ENCODE results near the gene CLRN3. TPM values are rescaled to one million over a fixed set of nuclear protein-coding genes. Genes with fewer than 3 reads are reported as not detected.

CLRN3 gene
- total RNA-seq, 4 donors from 2014 or later, result not detected

DNA sequence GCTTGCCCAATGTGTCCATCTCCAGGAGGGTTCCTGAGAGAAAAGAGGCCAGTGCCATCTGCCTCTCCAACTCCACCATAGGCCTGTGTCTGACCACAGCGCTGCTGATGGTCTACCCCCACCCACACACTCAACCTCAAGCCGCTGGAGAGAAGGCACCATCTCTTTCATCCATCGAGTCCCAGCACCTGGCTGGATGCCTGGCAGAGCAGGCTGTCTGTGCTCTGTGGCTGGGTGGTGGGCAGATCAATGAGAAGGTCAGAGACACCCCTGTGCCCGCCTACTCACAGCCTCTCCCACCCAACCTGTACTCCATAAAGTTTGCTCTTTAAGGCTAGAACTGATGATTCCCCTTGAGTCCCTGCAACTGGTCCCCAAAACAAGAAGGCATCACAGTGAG, 58.0 kb downstream of the CLRN3 start:
- intact Hi-C loops (cut with DNase I; ENCODE audit: low total_unique reads), result no loop called here
- TF ChIP-seq, protein P1, sequence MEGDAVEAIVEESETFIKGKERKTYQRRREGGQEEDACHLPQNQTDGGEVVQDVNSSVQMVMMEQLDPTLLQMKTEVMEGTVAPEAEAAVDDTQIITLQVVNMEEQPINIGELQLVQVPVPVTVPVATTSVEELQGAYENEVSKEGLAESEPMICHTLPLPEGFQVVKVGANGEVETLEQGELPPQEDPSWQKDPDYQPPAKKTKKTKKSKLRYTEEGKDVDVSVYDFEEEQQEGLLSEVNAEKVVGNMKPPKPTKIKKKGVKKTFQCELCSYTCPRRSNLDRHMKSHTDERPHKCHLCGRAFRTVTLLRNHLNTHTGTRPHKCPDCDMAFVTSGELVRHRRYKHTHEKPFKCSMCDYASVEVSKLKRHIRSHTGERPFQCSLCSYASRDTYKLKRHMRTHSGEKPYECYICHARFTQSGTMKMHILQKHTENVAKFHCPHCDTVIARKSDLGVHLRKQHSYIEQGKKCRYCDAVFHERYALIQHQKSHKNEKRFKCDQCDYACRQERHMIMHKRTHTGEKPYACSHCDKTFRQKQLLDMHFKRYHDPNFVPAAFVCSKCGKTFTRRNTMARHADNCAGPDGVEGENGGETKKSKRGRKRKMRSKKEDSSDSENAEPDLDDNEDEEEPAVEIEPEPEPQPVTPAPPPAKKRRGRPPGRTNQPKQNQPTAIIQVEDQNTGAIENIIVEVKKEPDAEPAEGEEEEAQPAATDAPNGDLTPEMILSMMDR (IDR thresholded peaks at IDR 0.05), result no peak
- no peak for TF ChIP-seq POLR2A (IDR thresholded peaks at IDR 0.05)
- Histone ChIP-seq H3K4me1 (no peaks in the 10 kb centered on the region), H3K9me3 (no peaks in the 10 kb centered on the region), H3K27ac (no peak overlapping the region), H3K27me3 (no peaks in the 10 kb centered on the region), H3K36me3 (no peaks in the 10 kb centered on the region), H3K4me3 (no peak overlapping the region)
- no peak for DNase-seq

GRCh38 chr10:127834221-127834620, 58.5 kb downstream of the CLRN3 start:
- Histone ChIP-seq H3K9me3 (no peaks in the 10 kb centered on the region), H3K4me3 (no peak overlapping the region), H3K27ac (no peak overlapping the region), H3K4me1 (no peaks in the 10 kb centered on the region), H3K36me3 (no peaks in the 10 kb centered on the region), H3K27me3 (no peaks in the 10 kb centered on the region)
- DNase-seq, result peak in 1 of 2 donors; percentile 31
- intact Hi-C loops (cut with DNase I; ENCODE audit: low total_unique reads), result no loop called here
- TF ChIP-seq POLR2A (IDR thresholded peaks at IDR 0.05), result no peak
- TF ChIP-seq, protein P1 (IDR thresholded peaks at IDR 0.05), result no peak

DNA sequence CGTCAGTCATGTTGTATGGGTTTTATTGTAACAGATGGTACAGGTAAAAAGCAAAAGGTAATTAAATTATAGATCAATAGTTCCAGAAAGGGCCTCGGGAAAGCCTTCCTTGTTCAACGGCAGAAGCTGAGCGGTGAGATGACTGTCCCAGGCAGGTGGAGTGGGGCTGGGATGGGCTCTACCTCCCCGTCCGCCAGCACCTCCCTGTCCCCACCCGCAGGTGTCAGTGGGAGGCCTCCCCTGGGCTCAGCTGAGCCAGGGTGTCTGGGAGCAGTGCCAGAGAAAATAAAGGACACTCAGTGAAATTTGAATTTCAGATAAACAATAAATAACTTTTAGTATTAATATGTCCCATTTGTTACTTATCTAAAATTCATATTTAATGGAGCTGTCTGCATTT, 58.9 kb downstream of the CLRN3 start:
- Histone ChIP-seq H3K4me3 (no peak overlapping the region), H3K27ac (no peak overlapping the region), H3K9me3 (no peaks in the 10 kb centered on the region), H3K36me3 (no peaks in the 10 kb centered on the region), H3K27me3 (no peaks in the 10 kb centered on the region), H3K4me1 (no peaks in the 10 kb centered on the region)
- intact Hi-C loops (cut with DNase I; ENCODE audit: low total_unique reads), result no loop called here
- no peak for DNase-seq
- TF ChIP-seq POLR2A (IDR thresholded peaks at IDR 0.05), result no peak
- TF ChIP-seq, protein P1 (IDR thresholded peaks at IDR 0.05), result no peak

DNA sequence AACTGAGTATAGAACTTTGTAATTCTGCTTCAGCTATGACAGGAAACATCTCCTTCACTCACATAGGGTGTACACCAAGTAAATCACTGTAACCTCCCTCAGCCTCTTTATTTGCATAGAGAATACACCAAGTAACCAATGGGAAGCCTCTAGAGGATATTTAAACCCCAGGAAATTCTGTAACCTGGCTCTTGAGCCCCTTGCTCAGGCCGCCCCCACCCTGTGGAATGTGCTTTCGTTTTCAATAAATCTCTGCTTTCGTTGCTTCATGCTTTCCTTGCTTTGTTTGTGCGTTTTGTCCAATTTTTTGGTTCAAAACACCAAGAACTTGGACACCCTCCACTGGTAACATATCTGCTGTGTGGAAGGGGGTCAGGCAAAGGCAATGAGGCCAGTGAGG, 60.2 kb downstream of the CLRN3 start:
- no peaks in the 10 kb centered on the region for H3K4me1 ChIP-seq
- TF ChIP-seq POLR2A (IDR thresholded peaks at IDR 0.05), result no peak
- TF ChIP-seq, protein P1 (IDR thresholded peaks at IDR 0.05), result no peak
- no peak overlapping the region for H3K27ac ChIP-seq
- no peak overlapping the region for H3K4me3 ChIP-seq
- no peaks in the 10 kb centered on the region for H3K9me3 ChIP-seq
- H3K27me3 ChIP-seq, result no peaks in the 10 kb centered on the region
- H3K36me3 ChIP-seq, result no peaks in the 10 kb centered on the region
- intact Hi-C loops (cut with DNase I; ENCODE audit: low total_unique reads), result no loop called here
- DNase-seq, result no peak

- Histone ChIP-seq H3K27ac (no peak overlapping the region), H3K9me3 (no peaks in the 10 kb centered on the region), H3K4me3 (no peak overlapping the region), H3K36me3 (no peaks in the 10 kb centered on the region), H3K27me3 (no peaks in the 10 kb centered on the region), H3K4me1 (no peaks in the 10 kb centered on the region)
- DNase-seq, result no peak
- TF ChIP-seq, protein P1 (IDR thresholded peaks at IDR 0.05), result no peak
- TF ChIP-seq POLR2A (IDR thresholded peaks at IDR 0.05), result no peak
- intact Hi-C loops (cut with DNase I; ENCODE audit: low total_unique reads), result no loop called here
Measured at GRCh38 chr10:127830414-127830813, 62.3 kb downstream of the CLRN3 start.

Other genes with a start within 250 kb of the CLRN3 start
- gene FOXI2, start 155.8 kb downstream of the CLRN3 start, total RNA-seq, result 1 to 10 TPM in 1 of 4 donors, under 1 TPM in 1, not detected in 2; 0.14 to 1.3 TPM
- gene PTPRE, start 14.2 kb upstream of the CLRN3 start, total RNA-seq, result 10 to 100 TPM in 3 of 4 donors, 1 to 10 TPM in 1; 9.4 to 18.9 (median 16.3) TPM
- 10 to 100 TPM in 1 of 4 donors, under 1 TPM in 3; under 0.01 to 16.9 (median 0.56) TPM for gene MKI67, start 233.5 kb upstream of the CLRN3 start, total RNA-seq

All from uterus (tissue), 4 donors.